IPS DF 4.7 (cell line): ENCODE measurements around the gene SIRT2.
"Not testable (repeated sequence)": the region's sequence is repeated elsewhere in the genome, so short reads cannot be mapped to it uniquely, and the experiment has no call there.

Source experiments
- DNase-seq: peaks from one replicate; pipeline ENCODE4 v3.0.0-alpha.2; 2013; ENCODE audit warnings: low spot score; ENCODE audit errors: extremely low read depth

The SIRT2 gene

GRCh38 chr19:38830039-38830733 lies 69.2 kb downstream of the SIRT2 start:
- DNase-seq: no peak

DNA sequence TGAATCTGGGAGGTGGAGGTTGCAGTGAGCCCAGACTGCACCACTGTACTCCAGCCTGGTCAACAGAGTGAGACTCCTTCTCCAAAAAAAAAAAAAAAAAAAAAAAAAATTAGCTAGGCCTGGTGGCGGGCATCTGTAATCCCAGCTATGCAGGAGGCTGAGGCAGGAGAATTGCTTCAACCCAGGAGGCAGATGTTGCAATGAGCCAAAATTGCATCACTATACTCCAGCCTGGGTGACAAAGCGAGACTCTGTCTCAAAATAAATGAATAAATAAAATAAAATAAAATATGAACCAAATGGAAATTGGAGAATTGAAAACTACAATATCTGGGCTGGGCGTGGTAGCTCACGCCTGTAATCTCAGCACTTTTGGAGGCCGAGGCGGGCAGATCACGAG lies 70.2 kb downstream of the SIRT2 start:
- not testable (repeated sequence) for DNase-seq
